K562 (cell line): ENCODE results near the gene ARHGAP31. TPM values are rescaled to one million over a fixed set of nuclear protein-coding genes. Genes with fewer than 3 reads are reported as not detected.

Experiments
- ATAC-seq: fragments of 200-7000 bp; cut with Tn5 transposase; 3 replicates; pipeline ENCODE4 v1.9.1; 2020; ENCODE audit warnings: moderate library complexity
- BruUV-seq: library from RNA; stranded (reverse); fragments of 400-500 nt; replicated peaks from 2 replicates; lab custom pipeline; 2021; lab: Mats Ljungman, UMichigan
- CTCF ChIA-PET: fragments of 300-600 bp; formaldehyde crosslinking; extraction: SDS; loops from one replicate; lab custom pipeline; 2021; ENCODE audit warnings: low intra/inter-chr PET ratio; lab: Yijun Ruan, JAX
- POLR2A ChIA-PET: fragments of 300-600, 350-650 bp; sonication (Branson Sonifier 250); formaldehyde crosslinking; extraction: SDS; loops from one replicate; lab custom pipeline; 2021; ENCODE audit warnings: antibody characterized with exemption, inconsistent platforms; lab: Yijun Ruan, JAX
- DNase-seq, 4 experiments: peaks; one replicate each; pipeline versions ENCODE4 v3.0.0 to v3.0.0-alpha.2; 2011 to 2018; ENCODE audit warnings: low spot score in 3 of 4, mixed read lengths in 3 of 4; ENCODE audit errors: extremely low read depth in 1 of 4
- FAIRE-seq: peaks from 2 replicates; lab custom pipeline; 2011; peaks lifted over from hg19 to GRCh38; lab: Jason Lieb, UNC
- H2AFZ ChIP-seq: 2 replicates; pipeline ENCODE4 v1.6.0; 2011; ENCODE audit warnings: low read depth, low read length, control low read depth, inconsistent platforms
- H3K27ac ChIP-seq: fragments of 200-600 bp; 3 replicates; pipeline ENCODE4 v1.8.0; 2011; ENCODE audit warnings: low read depth, mild to moderate bottlenecking, control low read depth, inconsistent platforms, low read length, moderate library complexity, mixed read lengths; ENCODE audit errors: extremely low read depth
- H3K27me3 ChIP-seq, 2 experiments: fragments of 300-600 bp in 1 of 2; 2 replicates in 1 of 2; 3 replicates in 1 of 2; pipeline versions ENCODE4 v1.6.0 to v1.8.0; 2011; ENCODE audit warnings: inconsistent platforms in 2 of 2, low read length in 2 of 2, mild to moderate bottlenecking in 1 of 2, mixed read lengths in 1 of 2, moderate library complexity in 1 of 2; ENCODE audit not compliant: control insufficient read depth in 2 of 2, insufficient read depth in 2 of 2
- H3K36me3 ChIP-seq: fragments of 300-600 bp; 3 replicates; pipeline ENCODE4 v1.8.0; 2011; ENCODE audit warnings: mild to moderate bottlenecking, low read length, inconsistent platforms; ENCODE audit not compliant: control insufficient read depth, insufficient read depth
- H3K4me1 ChIP-seq, 2 experiments: fragments of 200-600 bp in 1 of 2; replicated peaks in 1 of 2; 2 replicates in 1 of 2; 3 replicates in 1 of 2; pipeline versions ENCODE4 v1.5.1 to v1.8.0; 2011; ENCODE audit warnings: inconsistent platforms in 2 of 2, low read length in 2 of 2, mild to moderate bottlenecking in 1 of 2, mixed read lengths in 1 of 2, moderate library complexity in 1 of 2; ENCODE audit not compliant: control insufficient read depth in 2 of 2, insufficient read depth in 2 of 2
- H3K4me2 ChIP-seq: 2 replicates; pipeline ENCODE4 v1.6.1; 2011; ENCODE audit warnings: low read length, control low read depth, inconsistent platforms, mixed read lengths; ENCODE audit not compliant: insufficient read depth
- H3K4me3 ChIP-seq: fragments of 200-600 bp; sonication (generic), shearing (Covaris generic); 2 replicates; pipeline ENCODE4 v1.5.1; 2016; ENCODE audit warnings: control low read depth, inconsistent platforms
- H3K79me2 ChIP-seq: fragments of 200-600 bp; 3 replicates; pipeline ENCODE4 v1.8.0; 2011; ENCODE audit warnings: low read length, inconsistent platforms; ENCODE audit not compliant: control insufficient read depth, insufficient read depth
- H3K9ac ChIP-seq, 2 experiments: 2 replicates each; pipeline versions ENCODE4 v1.6.0 to v1.6.1; 2011; ENCODE audit warnings: low read depth in 2 of 2, low read length in 2 of 2, control low read depth in 1 of 2, inconsistent platforms in 1 of 2, mild to moderate bottlenecking in 1 of 2, mixed read lengths in 1 of 2; ENCODE audit not compliant: insufficient read depth in 1 of 2
- H3K9me1 ChIP-seq: one replicate; pipeline ENCODE4 v1.6.0; 2011; ENCODE audit warnings: inconsistent platforms, mild to moderate bottlenecking, low read length, moderate library complexity; ENCODE audit not compliant: control insufficient read depth, insufficient read depth
- H3K9me3 ChIP-seq: replicated peaks from 2 replicates; pipeline ENCODE4 v1.5.1; 2011; ENCODE audit warnings: low read depth, low read length, inconsistent platforms; ENCODE audit not compliant: control insufficient read depth, insufficient read depth
- H4K20me1 ChIP-seq: replicated peaks from 2 replicates; pipeline ENCODE4 v1.6.1; 2011; ENCODE audit warnings: low read length, inconsistent platforms, mixed read lengths; ENCODE audit not compliant: control insufficient read depth, insufficient read depth
- BHLHE40 ChIP-seq: IDR thresholded peaks from 2 replicates; pipeline ENCODE4 v1.6.1; 2011; ENCODE audit warnings: low read length, improper control_type of control experiment
- CCAR2 ChIP-seq: fragments of 200-400 bp; formaldehyde crosslinking; IDR thresholded peaks from 2 replicates; pipeline ENCODE4 v1.6.1; 2017; ENCODE audit warnings: mild to moderate bottlenecking, low read depth, low read length
- E2F4 ChIP-seq: sonication (generic); formaldehyde crosslinking; IDR thresholded peaks from 2 replicates; pipeline ENCODE4 v1.8.0; 2022; ENCODE audit warnings: mild to moderate bottlenecking, low read depth, missing genetic modification reagents
- FOXK1 ChIP-seq: sonication (generic); formaldehyde crosslinking; IDR thresholded peaks from 2 replicates; pipeline ENCODE4 v1.8.0; 2022; ENCODE audit warnings: missing genetic modification reagents, mild to moderate bottlenecking, borderline replicate concordance
- MTA2 ChIP-seq: fragments of 450-650 bp; IDR thresholded peaks from 2 replicates; pipeline ENCODE4 v1.6.1; 2016; ENCODE audit warnings: low read depth
- POLR2AphosphoS2 ChIP-seq: IDR thresholded peaks from 2 replicates; pipeline ENCODE4 v1.6.1; 2012; ENCODE audit warnings: low read length, improper control_type of control experiment
- POLR3A ChIP-seq: IDR thresholded peaks from 2 replicates; pipeline ENCODE4 v1.6.1; 2011; ENCODE audit warnings: borderline replicate concordance, mild to moderate bottlenecking, moderate library complexity; ENCODE audit not compliant: insufficient read length, insufficient read depth; ENCODE audit errors: extremely low read depth
- PTBP1 ChIP-seq: fragments of 200-400 bp; formaldehyde crosslinking; IDR thresholded peaks from 2 replicates; pipeline ENCODE4 v1.6.1; 2017; ENCODE audit warnings: low read depth, low read length
- SIRT6 ChIP-seq: IDR thresholded peaks from one replicate; pipeline ENCODE4 v1.6.1; 2012; ENCODE audit warnings: low read depth, mild to moderate bottlenecking, control low read depth, inconsistent platforms, low read length, moderate library complexity
- SMARCB1 ChIP-seq: IDR thresholded peaks from 2 replicates; pipeline ENCODE4 v1.6.1; 2011; ENCODE audit warnings: improper control_type of control experiment, low read depth; ENCODE audit not compliant: insufficient read length
- TAF1 ChIP-seq: IDR thresholded peaks from 2 replicates; pipeline ENCODE4 v1.6.1; 2011; ENCODE audit warnings: mild to moderate bottlenecking, low read length, moderate library complexity; ENCODE audit not compliant: insufficient read depth, control insufficient read depth, severe bottlenecking; ENCODE audit errors: extremely low read depth
- TAF7 ChIP-seq: fragments of 450-650 bp; IDR thresholded peaks from 2 replicates; pipeline ENCODE4 v1.6.1; 2016; ENCODE audit warnings: missing genetic modification characterization, missing compliant biosample characterization
- TAL1 ChIP-seq: fragments of 450-650 bp; IDR thresholded peaks from 2 replicates; pipeline ENCODE4 v1.6.1; 2016; ENCODE audit warnings: mild to moderate bottlenecking
- THRAP3 ChIP-seq: fragments of 450-650 bp; IDR thresholded peaks from 2 replicates; pipeline ENCODE4 v1.6.1; 2016; ENCODE audit warnings: mild to moderate bottlenecking, inconsistent platforms, borderline replicate concordance
- ZEB2 ChIP-seq: fragments of 450-650 bp; IDR thresholded peaks from 2 replicates; pipeline ENCODE4 v1.6.1; 2016
- ZNF239 ChIP-seq: fragments of 250-450 bp; sonication (Bioruptor Pico); IDR thresholded peaks from 2 replicates; pipeline ENCODE4 v1.4.0; 2020; ENCODE audit warnings: mild to moderate bottlenecking
- ZNF408 ChIP-seq: fragments of 250-450 bp; sonication (Bioruptor Pico); IDR thresholded peaks from 2 replicates; pipeline ENCODE4 v1.4.0; 2020; ENCODE audit warnings: low read depth, mild to moderate bottlenecking, moderate library complexity
- ZSCAN29 ChIP-seq: fragments of 450-650 bp; IDR thresholded peaks from 2 replicates; pipeline ENCODE4 v1.6.1; 2017
- WGBS: fragments of 100-300 bp; shearing (Covaris generic); methylation state at CpG from one replicate; pipeline ENCODE4 v1.1.6; 2016; ENCODE audit warnings: low coverage, mixed read lengths; ENCODE audit not compliant: insufficient coverage; ENCODE audit errors: missing lambda C conversion rate; 5-methylcytosine and 5-hydroxymethylcytosine counted together
- in situ Hi-C: fragments of 300-500 bp; cut with MboI; formaldehyde crosslinking; loops from 4 replicates; pipeline ENCODE4 v1.15.0; 2018; ENCODE audit warnings: inconsistent platforms, mixed read lengths
- intact Hi-C: fragments of 100-400 bp; cut with micrococcal nuclease; formaldehyde crosslinking; loops from 2 replicates; pipeline ENCODE4 v1.14.2; 2022
- polyA plus RNA-seq, 8 experiments: library from polyadenylated mRNA; depleted of rRNA in 4 of 8; stranded (reverse) in 5 of 8; unstranded in 3 of 8; fragments of >200 nt; fragmentation: Nextera tagmentation in 2 of 8; fragmentation: Illumina TruSeq in 1 of 8; extraction: Ambion mirVana in 2 of 8; extraction: Trizol in 1 of 8; gene quantifications; 2 replicates each; pipeline versions ENCODE4 v1.2.1 to v1.2.3, GENCODE V29; 2011 to 2014; ENCODE audit warnings: inconsistent platforms in 1 of 8, missing spikeins in 1 of 8
- total RNA-seq, 7 experiments: library from RNA; depleted of rRNA in 6 of 7; stranded (reverse); fragments of >200 nt in 6 of 7; fragmentation: Illumina TruSeq in 2 of 7; extraction: Trizol in 2 of 7; gene quantifications; 2 replicates each; pipeline versions ENCODE4 v1.2.1 to v1.2.3, GENCODE V29; 2011 to 2021; ENCODE audit warnings: low replicate concordance in 1 of 7
- TF ChIP-seq, protein P1 (sequence below): fragments of 450-650 bp; formaldehyde crosslinking; IDR thresholded peaks from 2 replicates; pipeline ENCODE4 v1.4.0; 2020; ENCODE audit warnings: mild to moderate bottlenecking, mixed read lengths

The ARHGAP31 gene
- total and polyA plus RNA-seq, 9 of the 15 experiments (the other 6 are each of a cell fraction or from before 2014, with no cell fraction given), result under 0.01 to 0.13 (median 0.06) TPM; not detected in 5

- in situ Hi-C loops, result no loop called here
- WGBS, result 17% methylated on average over 3 of the region's 3 CpGs
- H3K9me1 ChIP-seq, result no peaks in the 10 kb centered on the region
Measured at GRCh38 chr3:119310071-119310470, 15.9 kb downstream of the ARHGAP31 start.

More at GRCh38 chr3:119310071-119310470, 15.9 kb downstream of the ARHGAP31 start:
- no peak overlapping the region for H2AFZ ChIP-seq
- no TSS peak for BruUV-seq
- intact Hi-C loops, result no loop called here
- peaks cover 0 to 18% of the 10 kb centered on the region in 2 experiments; a peak in 3 of 5 replicates for H3K27me3 ChIP-seq
- H3K4me2 ChIP-seq, result no peak overlapping the region
- POLR2A ChIA-PET, result interaction anchor here (0.7 to 1.3 kb wide), 2 partner anchors 9 to 10 kb away, joined by 3 read pairs; no protein-coding TSS in a partner anchor
- no peak for ATAC-seq
- DNase-seq, result no peak
- no peak overlapping the region for H3K4me3 ChIP-seq
- H4K20me1 ChIP-seq, result no peaks in the 10 kb centered on the region
- no peak overlapping the region for H3K9ac ChIP-seq
- H3K36me3 ChIP-seq, result no peaks in the 10 kb centered on the region
- H3K27ac ChIP-seq, result no peak overlapping the region
- no peak for TF ChIP-seq THRAP3
- no peak for TF ChIP-seq ZNF408 (CRISPR knock-in tag)
- no peak for TF ChIP-seq POLR3A
- TF ChIP-seq FOXK1 (CRISPR knock-in tag), result no peak
- TF ChIP-seq ZNF239 (CRISPR knock-in tag), result no peak
- TF ChIP-seq SIRT6, result no peak
- TF ChIP-seq POLR2AphosphoS2, result no peak
- TF ChIP-seq, protein P1, sequence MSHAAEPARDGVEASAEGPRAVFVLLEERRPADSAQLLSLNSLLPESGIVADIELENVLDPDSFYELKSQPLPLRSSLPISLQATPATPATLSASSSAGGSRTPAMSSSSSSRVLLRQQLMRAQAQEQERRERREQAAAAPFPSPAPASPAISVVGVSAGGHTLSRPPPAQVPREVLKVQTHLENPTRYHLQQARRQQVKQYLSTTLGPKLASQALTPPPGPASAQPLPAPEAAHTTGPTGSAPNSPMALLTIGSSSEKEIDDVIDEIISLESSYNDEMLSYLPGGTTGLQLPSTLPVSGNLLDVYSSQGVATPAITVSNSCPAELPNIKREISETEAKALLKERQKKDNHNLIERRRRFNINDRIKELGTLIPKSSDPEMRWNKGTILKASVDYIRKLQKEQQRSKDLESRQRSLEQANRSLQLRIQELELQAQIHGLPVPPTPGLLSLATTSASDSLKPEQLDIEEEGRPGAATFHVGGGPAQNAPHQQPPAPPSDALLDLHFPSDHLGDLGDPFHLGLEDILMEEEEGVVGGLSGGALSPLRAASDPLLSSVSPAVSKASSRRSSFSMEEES, result no peak
- no peak for TF ChIP-seq TAF1
- no peak for TF ChIP-seq TAL1
- TF ChIP-seq PTBP1, result no peak
- TF ChIP-seq E2F4, result no peak
- TF ChIP-seq BHLHE40, result no peak
- no peak for TF ChIP-seq ZSCAN29
- TF ChIP-seq ZEB2, result no peak
- no peak for TF ChIP-seq MTA2
- TF ChIP-seq CCAR2, result no peak
- TF ChIP-seq TAF7 (tag), result no peak
- no peak for TF ChIP-seq SMARCB1
- H3K9me3 ChIP-seq, result no peaks in the 10 kb centered on the region
- CTCF ChIA-PET, result interaction anchor here (0.6 kb wide), 1 partner anchor 62 kb away, joined by 3 read pairs; no protein-coding TSS in a partner anchor
- no peaks in the 10 kb centered on the region for H3K79me2 ChIP-seq
- FAIRE-seq, result no peak
- H3K4me1 ChIP-seq, result peaks cover 0 to 3% of the 10 kb centered on the region in 2 experiments; a peak in 1 of 5 replicates
